G401.6 (cell line): ENCODE measurements around the gene GOLGB1.
"Not testable (repeated sequence)": the region's sequence is repeated elsewhere in the genome, so short reads cannot be mapped to it uniquely, and the experiment has no call there.

Experiments
- FAIRE-seq: peaks from 2 replicates; lab custom pipeline; 2012; peaks lifted over from hg19 to GRCh38; lab: Jason Lieb, UNC

Gene GOLGB1

DNA sequence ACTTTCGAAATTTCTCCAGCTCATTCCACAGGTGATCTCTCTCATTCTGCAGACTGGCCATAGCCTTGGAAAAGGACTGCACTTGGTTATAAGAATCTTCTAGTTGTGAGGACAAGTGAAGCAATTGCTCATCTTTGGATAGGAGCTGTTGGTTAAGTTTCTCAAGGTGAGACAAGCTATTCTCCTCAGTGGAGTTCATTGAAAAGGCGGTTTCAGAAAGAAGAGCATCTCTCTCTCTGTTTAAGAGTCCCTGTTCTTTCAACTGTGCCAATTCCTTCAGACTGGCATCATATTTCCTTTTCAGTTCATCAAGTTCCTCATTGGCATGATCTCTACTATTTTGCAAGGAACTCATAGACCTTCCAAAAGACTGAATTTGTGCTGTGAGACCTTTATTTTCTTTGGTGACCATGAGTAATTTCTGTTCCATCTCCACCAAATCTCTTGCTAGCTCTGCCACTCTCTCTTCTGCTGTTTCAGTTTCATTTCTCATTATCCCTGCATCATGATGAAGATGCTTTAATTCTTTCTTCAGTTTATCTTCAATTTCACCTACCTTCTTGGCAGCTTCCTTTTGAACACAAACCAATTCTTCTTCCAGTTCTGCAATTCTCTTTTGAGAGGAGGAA, 58.6 kb downstream of the GOLGB1 start:
- no peak for FAIRE-seq

- not testable (repeated sequence) for FAIRE-seq
These were observed 60.8 kb downstream of the GOLGB1 start for GRCh38 chr3:121688747-121689146.

DNA sequence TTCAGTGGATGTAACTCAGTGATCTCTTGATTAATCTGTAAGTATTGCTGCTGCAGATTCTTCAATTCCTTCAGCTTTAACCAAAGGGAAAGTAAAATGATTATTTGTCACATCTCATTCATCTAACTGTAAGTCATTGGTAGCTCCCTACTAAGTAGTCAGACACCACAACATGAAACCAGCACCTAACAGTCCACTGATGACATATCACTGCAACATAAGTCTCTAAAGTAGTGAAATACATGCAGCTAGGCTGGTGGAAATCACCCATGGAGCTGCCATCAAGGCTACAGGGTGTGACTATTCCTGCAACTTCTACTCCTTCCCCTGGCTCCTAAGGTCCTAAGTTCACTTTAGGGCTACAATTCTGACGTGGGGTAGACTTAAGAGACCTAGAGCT, 67.7 kb downstream of the GOLGB1 start:
- FAIRE-seq, result no peak

- FAIRE-seq, result no peak
These were observed 72.4 kb downstream of the GOLGB1 start for GRCh38 chr3:121677141-121677540.

GRCh38 chr3:121670676-121671075, 78.9 kb downstream of the GOLGB1 start:
- FAIRE-seq, result no peak

DNA sequence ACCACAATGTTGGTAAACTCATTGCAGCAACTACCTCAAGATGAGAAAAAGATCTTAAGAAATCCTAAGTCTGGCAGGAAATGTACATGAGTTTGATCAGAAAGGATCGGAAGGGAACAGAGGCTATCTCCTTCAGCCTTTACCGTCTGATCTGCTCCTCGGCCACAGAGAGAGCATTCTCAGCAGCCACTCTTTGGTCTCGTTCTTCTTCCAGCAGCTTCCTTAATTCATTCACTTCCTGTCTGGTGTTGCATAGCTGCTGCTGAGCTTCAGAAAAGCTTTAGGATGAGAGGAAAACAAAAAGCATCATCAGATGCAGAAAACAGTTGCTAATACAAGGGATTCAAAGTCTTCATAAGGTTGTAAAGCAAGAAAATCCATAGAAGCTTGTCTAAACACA, 82.2 kb downstream of the GOLGB1 start:
- no peak for FAIRE-seq

GRCh38 chr3:121665488-121665887, 84.1 kb downstream of the GOLGB1 start:
- FAIRE-seq, result no peak

GRCh38 chr3:121663171-121663847, 86.2 kb downstream of the GOLGB1 start:
- FAIRE-seq, result no peak

DNA sequence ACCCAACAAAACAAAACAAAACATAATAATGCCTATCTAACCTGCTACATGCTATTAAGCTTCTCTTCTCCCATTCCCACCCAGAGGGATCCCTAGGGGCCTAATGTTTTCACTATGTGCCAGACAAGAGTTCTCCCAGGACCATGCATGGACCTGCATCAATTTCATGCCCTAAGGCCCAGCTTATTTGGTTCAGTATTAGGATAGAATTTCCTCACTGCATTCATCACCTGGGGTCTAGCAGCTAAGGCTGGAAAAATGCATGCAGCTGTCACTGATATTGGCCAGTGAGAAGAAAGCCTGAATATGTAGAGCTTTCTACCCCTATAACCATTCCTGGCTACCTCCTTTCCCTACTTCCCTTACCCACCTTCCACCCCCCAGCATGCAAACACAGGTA, 86.8 kb downstream of the GOLGB1 start:
- no peak for FAIRE-seq

- FAIRE-seq, result no peak
These were observed 88.2 kb downstream of the GOLGB1 start for GRCh38 chr3:121661376-121661775.

DNA sequence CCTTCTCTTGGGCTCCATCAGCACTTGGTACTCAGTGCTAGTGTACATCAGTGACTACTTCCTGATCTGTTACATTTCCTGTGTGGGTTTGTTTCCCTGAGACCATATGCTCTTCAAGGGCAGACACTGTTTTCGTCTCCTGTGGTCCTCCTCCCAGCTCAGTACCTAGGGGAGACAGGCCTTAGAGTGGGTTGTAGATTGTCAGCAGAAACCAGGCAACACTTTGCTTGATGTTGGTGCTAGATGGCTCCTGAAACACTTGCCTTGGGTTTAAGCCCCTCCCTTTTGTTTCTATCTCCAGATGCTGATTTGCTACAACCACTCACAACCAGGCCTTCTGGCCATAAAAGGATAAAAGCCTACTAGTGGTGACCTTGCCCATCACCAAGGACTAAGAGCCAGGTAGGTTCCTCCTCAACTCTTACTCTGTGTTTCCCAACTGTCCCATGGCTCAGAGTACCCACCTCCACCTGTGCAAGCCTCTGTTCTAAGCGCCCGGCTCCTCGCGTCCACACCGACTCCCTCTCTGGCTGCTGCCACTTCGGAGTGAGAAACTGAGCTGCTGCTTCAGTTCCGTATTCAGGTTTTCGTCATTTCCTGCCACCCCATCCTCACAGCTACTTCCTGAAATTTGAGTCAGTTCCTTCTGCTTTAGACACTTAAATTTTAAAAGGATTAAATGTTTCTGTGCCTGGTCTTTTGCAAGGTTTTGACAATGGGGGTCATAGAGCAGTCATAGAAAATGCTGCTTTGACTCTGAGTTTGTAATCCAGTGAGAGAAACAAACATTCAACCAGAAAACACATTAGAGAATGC, 89.0 kb downstream of the GOLGB1 start, which contains the start of gene HCLS1:
TSS of gene HCLS1 (minus strand) at position 548 of the 816 bp plus-strand sequence. CDS start 2,556 bp downstream, outside the sequence.
- FAIRE-seq, result no peak

DNA sequence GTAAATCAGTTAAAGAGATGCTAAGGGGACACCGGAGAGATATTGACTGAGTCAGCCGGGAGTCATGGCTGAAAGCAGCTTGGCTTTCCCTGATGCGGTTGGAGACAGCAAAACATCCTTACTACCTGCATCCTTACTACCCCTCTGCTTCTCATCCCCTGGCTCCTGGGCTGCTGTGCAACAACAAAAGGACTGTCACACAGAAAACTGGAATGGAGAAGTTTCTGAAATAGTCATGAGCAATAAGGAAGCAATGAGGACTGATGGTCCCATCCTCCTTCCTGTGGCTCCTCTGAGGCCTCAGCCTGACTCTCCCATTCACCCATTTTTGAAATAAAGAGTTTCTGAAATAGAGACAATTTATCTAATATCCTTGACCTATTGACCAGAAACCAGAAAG, 90.0 kb downstream of the GOLGB1 start:
- no peak for FAIRE-seq

GRCh38 chr3:121658716-121659435, 90.7 kb downstream of the GOLGB1 start:
- FAIRE-seq, result no peak

DNA sequence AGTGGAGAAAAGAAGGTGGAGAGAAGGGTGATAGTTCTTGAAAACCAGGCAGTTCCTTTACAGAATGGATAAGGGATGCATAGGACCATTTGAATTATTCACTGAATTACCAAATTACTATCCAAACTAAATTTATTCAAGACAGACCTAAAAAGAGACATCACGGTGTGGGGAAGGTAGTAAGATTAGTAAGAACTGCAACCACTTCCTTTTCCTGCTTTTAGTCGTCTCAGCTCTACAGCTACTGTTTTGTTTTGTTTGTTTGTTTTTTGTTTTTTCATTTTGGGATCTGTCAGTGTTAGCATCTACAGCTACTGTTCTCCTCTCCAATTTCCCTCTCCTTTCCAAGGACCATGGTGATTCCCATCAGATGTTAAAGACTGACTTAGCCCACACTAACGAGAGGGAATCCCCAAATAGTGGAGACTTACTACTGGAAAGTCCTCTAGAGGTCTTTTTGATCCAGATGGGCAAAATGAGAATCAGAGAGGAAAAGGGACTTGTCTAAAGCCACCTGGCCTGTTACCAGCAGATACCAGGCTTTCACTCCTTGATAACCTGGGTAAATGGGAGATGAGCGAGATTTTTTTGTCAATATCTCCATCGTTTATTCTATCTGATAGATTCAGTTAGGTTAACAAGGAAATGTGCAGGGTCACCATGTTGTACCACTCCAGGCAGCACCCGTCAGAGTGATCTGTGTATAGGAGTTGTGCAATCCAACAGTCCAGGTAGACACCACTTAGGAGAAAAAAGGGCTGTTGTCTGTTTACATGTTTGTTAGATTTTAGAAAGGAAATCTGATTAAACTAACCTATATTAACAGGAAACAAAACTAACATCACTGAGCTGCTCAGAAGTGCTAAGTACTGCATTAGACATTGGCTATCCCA, 94.8 kb downstream of the GOLGB1 start:
- no peak for FAIRE-seq

DNA sequence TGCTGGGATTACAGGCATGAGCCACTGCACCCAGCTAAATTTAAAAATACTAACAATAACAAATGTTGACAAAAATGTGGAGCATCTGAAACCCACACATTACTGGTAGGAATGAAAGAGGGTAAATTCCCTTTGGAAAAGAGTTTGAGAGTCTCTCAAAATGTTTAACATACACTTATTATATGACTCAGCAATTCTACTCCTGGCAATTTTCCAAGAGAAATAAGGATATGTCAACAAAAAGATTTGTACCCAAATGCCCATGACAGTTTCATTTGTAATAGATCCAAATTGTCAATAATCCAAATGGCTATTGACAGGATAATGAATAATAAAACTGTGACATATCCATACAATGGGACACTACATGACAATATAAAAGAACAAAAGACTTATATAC, 97.9 kb downstream of the GOLGB1 start:
- no peak for FAIRE-seq

GRCh38 chr3:121649645-121650044, 99.9 kb downstream of the GOLGB1 start:
- no peak for FAIRE-seq

DNA sequence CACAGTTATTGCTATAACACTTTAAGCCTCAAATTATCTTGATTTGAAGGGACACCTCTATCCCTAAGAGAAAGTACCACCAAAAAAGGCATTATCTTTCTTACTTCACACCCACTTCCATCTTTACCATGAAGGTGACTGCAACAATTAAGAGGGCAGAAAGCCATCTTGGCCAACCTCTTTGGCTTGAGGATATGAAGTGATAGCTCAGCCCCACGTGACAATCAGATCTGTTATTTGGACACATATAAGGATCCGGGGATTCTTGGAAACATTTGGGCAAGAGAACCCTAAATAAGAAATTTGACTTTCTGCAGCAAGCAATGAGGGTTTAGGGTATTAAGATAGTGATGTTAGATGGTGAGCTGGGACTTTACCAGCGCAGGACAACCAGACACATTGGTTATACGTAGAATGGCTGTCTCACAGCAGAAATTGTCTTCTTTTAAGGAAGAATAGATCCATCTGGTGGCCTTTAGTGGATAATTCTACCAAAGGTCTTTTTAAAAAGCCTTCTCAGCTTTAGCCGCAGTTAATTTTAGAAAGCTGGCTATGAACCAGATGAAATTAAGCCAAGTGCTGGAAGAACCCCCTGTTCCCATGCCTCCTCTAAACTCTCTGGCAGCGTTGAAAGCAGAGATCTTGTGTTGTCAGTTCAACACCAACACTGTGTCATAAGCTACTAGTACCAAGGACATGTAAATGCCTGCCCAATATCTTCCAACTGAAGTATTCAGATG, 101.2 kb downstream of the GOLGB1 start:
- no peak for FAIRE-seq

- no peak for FAIRE-seq
These were observed 104.5 kb downstream of the GOLGB1 start for GRCh38 chr3:121645054-121645453.

DNA sequence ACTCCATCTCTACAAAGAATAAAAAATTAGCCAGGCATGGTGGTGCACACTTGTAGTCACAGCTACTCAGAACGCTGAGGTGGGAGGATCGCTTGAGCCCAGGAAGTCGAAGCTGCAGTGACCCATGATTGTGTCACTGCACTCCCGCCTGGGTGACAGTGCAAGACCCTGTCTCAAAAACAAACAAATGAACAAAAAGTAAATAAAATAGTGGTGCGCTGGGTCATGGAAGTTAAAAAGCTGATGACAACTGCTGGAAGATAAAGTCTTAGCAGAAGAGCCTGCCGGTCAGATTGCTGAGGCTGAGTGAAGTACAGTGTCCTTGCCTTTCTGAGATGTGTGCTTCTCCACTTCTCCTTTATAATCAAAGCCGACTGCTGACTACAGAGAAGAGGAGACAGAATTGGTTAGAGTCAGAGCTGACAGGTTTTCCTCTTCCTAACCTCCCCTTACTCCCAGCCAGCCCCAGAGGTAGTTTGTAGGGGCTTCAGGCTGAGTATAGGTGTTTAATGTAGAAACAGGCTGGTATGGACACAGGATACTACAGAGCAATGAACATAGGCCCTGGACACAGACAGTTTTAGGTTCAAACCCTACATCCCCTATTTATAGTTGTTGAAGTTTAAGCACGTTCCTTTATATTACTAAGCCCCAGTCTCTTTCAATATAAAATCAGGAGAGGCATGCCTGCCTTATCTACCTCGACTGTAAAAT, 106.8 kb downstream of the GOLGB1 start:
- no peak for FAIRE-seq

DNA sequence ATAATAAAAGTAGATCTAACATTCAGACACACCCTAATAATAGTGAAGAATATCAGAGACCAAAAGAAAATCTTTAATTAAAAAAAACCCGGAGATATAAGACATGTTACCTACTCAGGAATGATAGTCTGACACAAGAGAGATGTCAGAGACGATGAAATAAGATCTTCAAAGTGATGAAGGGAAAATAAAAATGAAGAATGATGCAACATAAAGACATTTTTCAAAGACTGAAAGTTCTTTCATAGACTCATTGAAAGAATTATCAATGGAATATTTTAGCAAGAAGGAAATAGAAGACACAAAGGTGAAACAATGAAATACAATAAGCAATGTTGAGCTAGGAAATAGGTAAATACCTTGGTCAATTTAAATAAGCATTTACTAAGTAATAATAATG, 108.4 kb downstream of the GOLGB1 start:
- no peak for FAIRE-seq
